Gastrocnemius medialis (tissue), 4 donors: Measurements from ENCODE around the gene CRTC3. TPM values are rescaled to one million over a fixed set of nuclear protein-coding genes. Genes with fewer than 3 reads are reported as not detected.

Experiments used
- ATAC-seq, 2 donors: fragments of 150-250 bp; one replicate each; pipeline ENCODE4 v1.9.1; 2016
- DNase-seq, 2 donors: peaks; one replicate each; pipeline ENCODE4 v3.0.0-alpha.2; 2019
- H3K27ac ChIP-seq, 4 donors: fragments of 200-600 bp; sonication (generic); 1 replicate in 1 of 4; 2 replicates in 3 of 4; pipeline ENCODE4 v1.5.1; 2016 to 2018; ENCODE audit warnings: mild to moderate bottlenecking in 2 of 4, moderate library complexity in 1 of 4
- H3K27me3 ChIP-seq, 3 donors: fragments of 200-600 bp; sonication (generic) in 2 of 3; 1 replicate in 1 of 3; 2 replicates in 2 of 3; pipeline versions ENCODE4 v1.5.1 to v1.6.0; 2016 to 2019; ENCODE audit warnings: mild to moderate bottlenecking in 1 of 3, moderate library complexity in 1 of 3
- H3K36me3 ChIP-seq, 2 donors: fragments of 200-600 bp; sonication (generic) in 1 of 2; one replicate each; pipeline ENCODE4 v1.5.1; 2017 to 2018
- H3K4me1 ChIP-seq, 2 donors: fragments of 200-600 bp; sonication (generic) in 1 of 2; one replicate each; pipeline ENCODE4 v1.5.1; 2016 to 2017; ENCODE audit warnings: mild to moderate bottlenecking in 2 of 2
- H3K4me3 ChIP-seq, 4 donors: fragments of 200-600 bp; sonication (generic) in 3 of 4; 1 replicate in 1 of 4; 2 replicates in 3 of 4; pipeline ENCODE4 v1.5.1; 2016 to 2019; ENCODE audit warnings: mild to moderate bottlenecking in 2 of 4
- H3K9me3 ChIP-seq, 3 donors: fragments of 200-600 bp; sonication (generic) in 2 of 3; 1 replicate in 1 of 3; 2 replicates in 2 of 3; pipeline ENCODE4 v1.5.1; 2016 to 2019
- POLR2A ChIP-seq, 2 donors: fragments of 450-650 bp; IDR thresholded peaks; one replicate each; pipeline ENCODE4 v1.6.1; 2017; ENCODE audit warnings: antibody characterized with exemption in 2 of 2, mild to moderate bottlenecking in 2 of 2, moderate library complexity in 2 of 2
- in situ Hi-C, 4 donors: fragments of 200-750 bp; cut with MboI; loops; one replicate each; pipeline versions ENCODE4 v1.15.0 to v1.8.0; 2017; ENCODE audit warnings: low sequenced_read_pairs in 4 of 4
- intact Hi-C: fragments of 100-400 bp; cut with DNase I; formaldehyde crosslinking; loops from one replicate; pipeline ENCODE4 v1.15.1; 2023; ENCODE audit warnings: low total_unique reads
- total RNA-seq, 4 donors: library from RNA; depleted of rRNA; stranded (reverse); fragments of >200 nt; gene quantifications; one replicate each; pipeline versions ENCODE4 v1.1.0 to v1.2.3, GENCODE V29; 2016
- TF ChIP-seq, protein P1 (sequence below), 5 experiments: fragments of 450-650 bp in 3 of 5; fragments of 200-600 bp in 2 of 5; sonication (generic) in 2 of 5; IDR thresholded peaks in 4 of 5; conservative IDR thresholded peaks in 1 of 5; 1 replicate in 4 of 5; 2 replicates in 1 of 5; pipeline ENCODE4 v1.5.1; 2016 to 2019; ENCODE audit warnings: antibody characterized with exemption in 5 of 5, mild to moderate bottlenecking in 3 of 5, moderate library complexity in 3 of 5

Gene CRTC3
- total RNA-seq, 4 donors from 2014 or later, result 20.7 to 41.4 (median 30.5) TPM

DNA sequence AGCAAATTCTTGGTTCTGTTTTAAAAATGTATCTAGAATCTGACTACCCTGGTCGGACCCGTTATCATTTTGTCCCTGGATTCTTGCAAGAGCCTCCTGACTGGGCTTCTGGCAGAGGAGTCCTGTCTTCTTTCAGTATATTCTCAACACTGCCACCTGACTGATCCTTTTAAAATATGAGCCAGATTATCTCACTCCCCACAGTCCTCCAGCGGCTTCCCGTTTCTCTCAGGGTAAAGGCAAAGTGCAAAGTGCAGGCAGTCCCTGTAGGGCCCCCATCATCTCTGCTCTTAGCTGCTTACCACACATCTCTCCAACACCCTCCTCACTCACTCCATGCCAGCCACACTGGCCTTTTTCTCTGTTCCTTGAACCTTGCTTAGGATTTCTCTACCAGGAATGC lies 28.4 kb downstream of the CRTC3 start:
- Histone ChIP-seq H3K4me1 (peaks cover 55 to 76% of the 10 kb centered on the region in 2 donors), H3K4me3 (no peak overlapping the region), H3K36me3 (no peaks in the 10 kb centered on the region), H3K9me3 (no peaks in the 10 kb centered on the region), H3K27ac (peak overlapping the region; percentile 69 to 84 (median 76)), H3K27me3 (no peaks in the 10 kb centered on the region)
- peak; percentile 40 for ATAC-seq
- TF ChIP-seq, protein P1, sequence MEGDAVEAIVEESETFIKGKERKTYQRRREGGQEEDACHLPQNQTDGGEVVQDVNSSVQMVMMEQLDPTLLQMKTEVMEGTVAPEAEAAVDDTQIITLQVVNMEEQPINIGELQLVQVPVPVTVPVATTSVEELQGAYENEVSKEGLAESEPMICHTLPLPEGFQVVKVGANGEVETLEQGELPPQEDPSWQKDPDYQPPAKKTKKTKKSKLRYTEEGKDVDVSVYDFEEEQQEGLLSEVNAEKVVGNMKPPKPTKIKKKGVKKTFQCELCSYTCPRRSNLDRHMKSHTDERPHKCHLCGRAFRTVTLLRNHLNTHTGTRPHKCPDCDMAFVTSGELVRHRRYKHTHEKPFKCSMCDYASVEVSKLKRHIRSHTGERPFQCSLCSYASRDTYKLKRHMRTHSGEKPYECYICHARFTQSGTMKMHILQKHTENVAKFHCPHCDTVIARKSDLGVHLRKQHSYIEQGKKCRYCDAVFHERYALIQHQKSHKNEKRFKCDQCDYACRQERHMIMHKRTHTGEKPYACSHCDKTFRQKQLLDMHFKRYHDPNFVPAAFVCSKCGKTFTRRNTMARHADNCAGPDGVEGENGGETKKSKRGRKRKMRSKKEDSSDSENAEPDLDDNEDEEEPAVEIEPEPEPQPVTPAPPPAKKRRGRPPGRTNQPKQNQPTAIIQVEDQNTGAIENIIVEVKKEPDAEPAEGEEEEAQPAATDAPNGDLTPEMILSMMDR (IDR thresholded peaks at IDR 0.05 in 4 of 5, conservative IDR thresholded peaks at IDR 0.05 in 1 of 5), result no peak
- TF ChIP-seq POLR2A (IDR thresholded peaks at IDR 0.05), result no peak
- DNase-seq, result peak in 1 of 2 donors; percentile 52
- in situ Hi-C loops (no loop called here), intact Hi-C loops (no loop called here)

DNA sequence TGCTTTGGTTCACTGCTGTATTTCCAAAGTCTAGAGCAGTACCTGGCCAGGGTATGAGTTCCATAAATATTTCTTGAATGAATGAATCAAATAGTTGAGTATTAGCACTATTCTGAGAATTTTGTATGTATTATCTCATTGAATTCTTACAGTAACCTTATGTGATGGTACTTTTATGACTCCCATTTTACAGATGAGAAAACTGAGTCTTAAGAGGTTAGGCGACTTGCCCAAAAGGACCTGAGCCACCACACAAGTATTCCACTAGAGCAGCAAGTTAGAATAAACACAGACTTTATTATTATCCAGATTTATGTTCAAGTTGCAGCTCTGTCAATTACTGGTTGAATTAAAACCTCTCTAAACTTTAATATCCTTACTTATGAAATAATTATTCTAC lies 29.4 kb downstream of the CRTC3 start:
- H3K4me1 ChIP-seq, result peaks cover 45 to 76% of the 10 kb centered on the region in 2 donors
- peak overlapping the region; percentile 44 to 84 (median 66) for H3K27ac ChIP-seq
- intact Hi-C loops, result no loop called here

DNA sequence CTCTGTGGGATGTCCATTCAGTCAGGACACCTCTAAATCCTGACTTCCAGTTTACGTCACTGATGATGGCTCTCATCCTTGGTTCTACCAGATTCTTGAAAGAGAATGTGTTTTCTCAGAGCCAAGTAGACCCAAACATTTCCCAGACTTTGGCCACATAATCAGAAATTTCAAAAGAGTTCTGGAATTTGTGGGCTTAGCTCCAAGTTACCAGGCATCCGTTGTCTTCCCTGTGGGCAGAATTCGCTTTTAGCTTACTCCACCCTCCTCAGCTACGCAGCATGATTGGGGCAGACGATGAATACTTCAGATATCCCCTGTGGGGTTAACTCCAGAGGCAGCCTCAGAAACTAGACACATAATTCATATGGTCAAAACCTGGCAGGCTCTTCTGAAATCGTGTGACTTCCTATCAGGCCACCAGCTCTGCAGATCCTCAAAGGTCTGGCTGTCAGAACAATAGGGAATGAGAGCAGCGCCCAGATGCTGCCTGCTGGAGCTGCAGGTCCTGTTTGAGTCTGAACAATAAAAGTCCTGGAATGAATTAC lies 30.6 kb downstream of the CRTC3 start:
- in situ Hi-C loops (no loop called here), intact Hi-C loops (no loop called here)
- Histone ChIP-seq H3K4me3 (no peak overlapping the region), H3K4me1 (peaks cover 43 to 74% of the 10 kb centered on the region in 2 donors), H3K36me3 (no peaks in the 10 kb centered on the region), H3K27me3 (no peaks in the 10 kb centered on the region), H3K9me3 (no peaks in the 10 kb centered on the region), H3K27ac (peak overlapping the region; percentile 44 to 77 (median 62))
- DNase-seq, result peak; percentile 49 to 71
- ATAC-seq, result peak; percentile 53 to 65
- TF ChIP-seq, protein P1 (IDR thresholded peaks at IDR 0.05 in 4 of 5, conservative IDR thresholded peaks at IDR 0.05 in 1 of 5), result no peak
- no peak for TF ChIP-seq POLR2A (IDR thresholded peaks at IDR 0.05)

More for the DNA sequence above, 29.4 kb downstream of the CRTC3 start:
- DNase-seq (no peak), ATAC-seq (no peak)
- in situ Hi-C loops, result no loop called here
- Histone ChIP-seq H3K36me3 (no peaks in the 10 kb centered on the region), H3K27me3 (no peaks in the 10 kb centered on the region), H3K9me3 (no peaks in the 10 kb centered on the region), H3K4me3 (no peak overlapping the region)
- no peak for TF ChIP-seq POLR2A (IDR thresholded peaks at IDR 0.05)
- TF ChIP-seq, protein P1 (IDR thresholded peaks at IDR 0.05 in 4 of 5, conservative IDR thresholded peaks at IDR 0.05 in 1 of 5), result no peak

DNA sequence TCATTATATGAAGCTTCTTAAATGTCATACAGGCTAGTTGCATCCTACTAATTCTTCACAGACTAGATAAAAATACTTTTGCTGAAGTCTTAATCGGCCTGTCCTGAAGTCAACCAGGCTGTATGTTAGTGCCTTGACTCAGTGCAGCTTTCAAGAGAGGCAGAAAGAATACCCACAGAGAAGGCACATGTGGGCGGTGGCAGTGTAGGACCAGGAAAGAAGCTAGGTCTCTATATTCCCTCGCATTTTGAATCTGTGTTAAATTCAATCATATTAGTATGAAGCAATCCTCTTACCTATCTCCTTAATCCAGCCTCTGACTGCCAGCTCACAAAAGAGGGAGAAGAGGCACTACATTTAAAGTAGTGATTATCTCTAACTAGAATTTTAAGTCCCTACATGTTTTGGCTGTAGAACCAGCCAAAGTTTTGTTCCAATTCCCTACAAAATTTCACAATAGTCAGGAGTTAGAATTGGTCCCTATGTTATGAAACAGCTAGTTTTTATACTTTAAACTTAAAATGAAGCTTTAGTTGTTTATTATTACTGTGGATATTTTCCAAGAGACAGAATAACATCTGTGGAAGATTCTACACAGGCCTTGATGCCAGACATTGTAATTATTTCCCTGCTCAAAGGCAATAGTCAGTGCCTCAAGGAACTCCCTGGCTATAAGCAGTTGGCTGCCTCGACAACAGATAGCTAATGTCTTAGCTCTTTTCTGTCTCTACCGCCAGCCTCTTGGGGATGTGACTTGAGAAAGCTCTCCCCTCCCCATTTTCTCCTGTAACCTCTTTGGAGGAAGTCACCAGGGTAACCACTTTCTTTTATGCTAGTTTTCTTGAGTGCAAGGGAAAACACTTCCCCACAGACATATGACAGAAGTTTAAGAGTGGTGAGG lies 31.9 kb downstream of the CRTC3 start:
- TF ChIP-seq, protein P1 (IDR thresholded peaks at IDR 0.05 in 4 of 5, conservative IDR thresholded peaks at IDR 0.05 in 1 of 5), result no peak
- TF ChIP-seq POLR2A (IDR thresholded peaks at IDR 0.05), result no peak
- Histone ChIP-seq H3K36me3 (no peaks in the 10 kb centered on the region), H3K4me3 (no peak overlapping the region), H3K4me1 (peaks cover 43 to 69% of the 10 kb centered on the region in 2 donors), H3K27me3 (no peaks in the 10 kb centered on the region), H3K27ac (peak overlapping the region; percentile 54 to 77 (median 62)), H3K9me3 (no peaks in the 10 kb centered on the region)
- ATAC-seq (peak in 1 of 2 donors; percentile 17), DNase-seq (no peak)
- in situ Hi-C loops (no loop called here), intact Hi-C loops (loop anchor here (2.0 kb wide), 1 partner anchor 15 kb away; no protein-coding TSS in a partner anchor)
